ENCODE measurements around the gene SLC37A1.
A peak's percentile ranks its signal among the peaks of the same experiment; 100 is the strongest.

The SLC37A1 gene

DNA sequence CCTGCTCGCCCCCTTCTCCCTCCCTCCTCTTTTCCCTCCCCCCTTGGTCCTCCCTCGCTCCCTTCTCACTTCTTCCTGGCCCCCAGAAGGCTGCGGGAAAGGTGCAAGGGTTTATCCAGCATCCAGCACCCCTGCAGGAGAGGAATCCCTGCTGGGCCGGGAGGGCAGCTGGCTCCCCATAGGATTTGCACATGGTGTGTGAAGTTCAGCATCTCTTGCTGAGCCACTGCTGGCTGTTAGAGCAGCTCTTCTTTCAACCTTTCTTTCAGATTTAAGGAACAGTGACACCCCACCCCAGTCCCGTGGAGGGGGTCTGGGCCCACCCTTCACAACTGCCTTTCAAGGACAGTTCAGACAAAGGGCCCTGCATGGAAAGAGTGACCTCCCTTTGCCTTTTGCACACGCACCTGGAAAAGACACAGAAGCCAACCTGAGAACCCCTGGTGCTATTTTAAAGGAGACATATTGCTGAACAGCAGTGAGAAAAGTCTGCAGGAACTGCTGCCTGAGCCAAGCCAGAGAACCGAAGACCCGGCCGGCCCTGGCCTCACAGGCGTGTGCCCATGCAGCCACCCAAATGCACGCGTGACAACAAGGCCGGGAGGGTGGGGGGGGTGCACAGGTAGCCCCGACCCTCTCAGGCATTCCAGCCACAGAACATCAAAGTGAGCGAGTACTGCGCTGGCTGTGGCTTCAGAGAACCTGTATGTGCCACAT lies 66.6 kb downstream of the SLC37A1 start:
- DNase-seq, result peak; percentile 21

DNA sequence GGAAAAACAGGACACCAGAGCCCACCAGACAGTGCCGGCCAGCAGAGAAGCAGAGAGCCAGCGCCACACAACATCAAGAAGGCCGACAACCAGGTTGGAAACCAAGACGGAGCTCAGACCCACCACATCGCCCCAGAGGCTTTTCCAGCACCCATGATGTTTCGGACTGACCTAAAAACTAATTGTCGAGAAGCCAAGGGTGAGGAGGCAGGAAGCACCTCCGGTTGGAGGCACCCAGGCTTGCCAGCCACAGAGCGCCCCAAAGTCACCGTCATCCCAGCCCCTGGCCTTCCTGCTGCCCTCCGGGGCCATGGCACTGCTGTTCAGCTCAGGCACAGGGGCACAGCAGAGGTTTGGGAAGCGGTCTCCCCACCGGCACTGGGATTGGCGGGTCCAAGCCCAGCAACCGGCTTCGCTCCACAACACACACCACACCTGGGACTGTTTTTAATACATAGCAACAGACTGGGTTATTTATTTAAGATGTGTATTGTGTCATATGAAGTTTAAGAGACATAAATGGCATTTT lies 67.2 kb downstream of the SLC37A1 start:
- H3K36me3 Mint-ChIP-seq (ENCODE audit: low read depth), result peaks cover 27% of the 10 kb centered on the region
- H3K27ac Mint-ChIP-seq, result peak overlapping the region; percentile 28
- H3K4me3 Mint-ChIP-seq, result no peak overlapping the region
- peaks cover 10% of the 10 kb centered on the region for H3K9me3 Mint-ChIP-seq
- DNase-seq, result peak; percentile 22
- no peaks in the 10 kb centered on the region for H3K4me1 Mint-ChIP-seq (ENCODE audit: low read depth)
- no peaks in the 10 kb centered on the region for H3K27me3 Mint-ChIP-seq

More for the DNA sequence above, 66.6 kb downstream of the SLC37A1 start:
- H3K9me3 Mint-ChIP-seq, result peaks cover 10% of the 10 kb centered on the region
- H3K36me3 Mint-ChIP-seq (ENCODE audit: low read depth), result peaks cover 33% of the 10 kb centered on the region
- H3K27ac Mint-ChIP-seq, result no peak overlapping the region
- no peaks in the 10 kb centered on the region for H3K4me1 Mint-ChIP-seq (ENCODE audit: low read depth)
- H3K27me3 Mint-ChIP-seq, result no peaks in the 10 kb centered on the region
- H3K4me3 Mint-ChIP-seq, result no peak overlapping the region

DNA sequence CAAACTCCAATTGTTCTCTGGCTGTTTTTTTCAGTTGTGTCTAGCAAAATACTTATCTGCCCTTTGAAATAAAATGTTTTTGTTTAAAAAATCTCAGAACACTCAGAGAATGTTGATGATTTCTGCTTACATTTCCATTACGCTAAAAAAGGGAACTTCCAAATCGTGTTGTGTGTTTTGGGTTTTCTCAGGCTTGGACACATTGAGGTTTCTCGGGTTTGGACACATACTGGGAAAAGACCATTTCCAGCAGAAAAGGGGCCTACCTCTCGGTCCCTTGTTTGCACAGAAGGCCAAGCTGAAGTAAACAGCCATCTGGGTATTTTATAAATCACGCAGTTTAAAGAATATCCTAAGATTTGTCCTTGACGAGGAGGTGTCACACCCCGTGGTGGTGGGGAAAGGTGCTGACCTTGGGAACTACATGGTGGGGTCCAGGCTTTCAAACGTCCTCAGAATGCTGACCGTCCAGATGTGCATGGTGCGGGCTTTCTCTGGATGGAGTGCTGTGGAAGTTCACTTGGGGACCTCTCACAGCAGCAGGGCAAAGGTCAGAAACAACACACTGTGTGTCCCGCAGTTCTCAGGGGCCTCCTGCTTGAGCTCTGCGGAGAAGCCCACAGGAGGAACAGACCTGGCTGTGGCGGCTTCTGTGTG lies 67.8 kb downstream of the SLC37A1 start:
- Mint-ChIP-seq H3K27ac (no peak overlapping the region), H3K27me3 (no peaks in the 10 kb centered on the region), H3K9me3 (peaks cover 5% of the 10 kb centered on the region), H3K4me3 (no peak overlapping the region), H3K4me1 (ENCODE audit: low read depth) (no peaks in the 10 kb centered on the region), H3K36me3 (ENCODE audit: low read depth) (peaks cover 21% of the 10 kb centered on the region)
- no peak for DNase-seq

DNA sequence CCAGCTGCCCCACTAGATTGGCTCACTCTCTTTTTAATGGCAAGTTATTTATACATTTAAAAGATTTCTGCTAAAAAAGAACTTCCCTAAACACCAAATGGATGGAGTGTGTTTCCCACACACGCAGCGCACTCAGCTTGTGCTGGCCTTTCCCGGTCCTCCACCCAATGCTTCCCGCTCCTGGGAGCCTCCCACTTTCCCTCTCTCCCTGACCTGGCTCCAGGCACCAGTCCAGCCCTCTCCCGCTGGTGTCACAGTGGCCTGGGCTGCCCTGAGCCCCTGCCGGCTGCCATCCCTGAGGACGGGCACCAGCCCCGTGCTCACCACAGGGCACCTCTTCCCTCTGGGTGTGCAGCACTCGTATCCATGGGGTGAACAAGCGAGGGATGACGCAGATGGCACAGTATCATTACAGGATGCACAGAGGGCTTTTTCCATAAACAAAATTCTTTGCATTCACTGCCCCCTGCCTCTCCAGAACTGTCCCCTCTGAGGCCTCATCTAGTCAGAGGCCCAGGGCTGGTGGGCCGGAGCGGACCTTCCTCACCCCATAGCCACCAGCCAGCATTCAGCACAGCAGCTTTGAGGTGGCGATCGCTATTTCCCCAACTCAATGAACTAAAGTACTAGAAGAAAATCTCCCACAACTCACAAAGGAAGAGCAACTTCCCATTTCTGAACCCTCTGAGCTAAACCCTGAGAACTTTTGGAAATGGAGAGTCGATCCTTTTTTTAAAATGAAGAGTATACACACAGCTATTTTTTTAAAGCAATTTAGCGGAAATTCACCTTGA lies 68.5 kb downstream of the SLC37A1 start:
- Mint-ChIP-seq H3K36me3 (ENCODE audit: low read depth) (peaks cover 15% of the 10 kb centered on the region), H3K4me1 (ENCODE audit: low read depth) (no peaks in the 10 kb centered on the region), H3K9me3 (no peaks in the 10 kb centered on the region), H3K27me3 (no peaks in the 10 kb centered on the region), H3K4me3 (no peak overlapping the region), H3K27ac (no peak overlapping the region)
- DNase-seq, result no peak

DNA sequence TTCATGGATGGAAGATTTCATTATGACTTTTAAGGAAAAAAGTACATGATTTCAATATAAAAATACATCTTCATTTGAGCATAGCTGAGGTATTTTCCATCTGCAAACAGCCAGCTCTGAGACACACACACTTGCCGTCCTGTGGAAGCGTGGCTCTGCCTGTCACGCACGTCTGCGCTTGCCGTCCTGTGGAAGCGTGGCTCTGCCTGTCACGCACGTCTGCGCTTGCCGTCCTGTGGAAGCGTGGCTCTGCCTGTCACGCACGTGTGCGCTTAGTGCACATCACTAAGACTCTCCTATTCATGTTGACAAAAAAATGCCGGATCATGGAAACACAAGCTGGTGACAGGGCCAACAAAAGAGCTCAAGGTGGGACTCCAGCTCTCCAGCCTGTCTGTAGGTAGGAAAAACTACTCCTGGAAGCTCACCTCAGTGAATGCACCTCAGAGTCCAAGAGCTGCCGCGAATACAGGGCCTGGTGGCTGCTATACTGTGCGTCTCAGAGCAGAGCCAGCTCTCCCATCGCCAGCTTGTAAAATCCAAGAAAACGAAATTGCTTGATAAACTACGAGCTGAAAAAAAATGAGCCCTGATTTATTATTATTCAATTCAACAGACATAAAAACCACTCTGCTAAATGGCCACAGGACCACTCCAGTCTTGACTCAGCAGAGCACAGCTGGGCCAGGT lies 69.3 kb downstream of the SLC37A1 start:
- no peak overlapping the region for H3K27ac Mint-ChIP-seq
- H3K4me1 Mint-ChIP-seq (ENCODE audit: low read depth), result no peaks in the 10 kb centered on the region
- no peaks in the 10 kb centered on the region for H3K9me3 Mint-ChIP-seq
- H3K27me3 Mint-ChIP-seq, result no peaks in the 10 kb centered on the region
- H3K4me3 Mint-ChIP-seq, result no peak overlapping the region
- H3K36me3 Mint-ChIP-seq (ENCODE audit: low read depth), result peaks cover 8% of the 10 kb centered on the region
- no peak for DNase-seq

DNA sequence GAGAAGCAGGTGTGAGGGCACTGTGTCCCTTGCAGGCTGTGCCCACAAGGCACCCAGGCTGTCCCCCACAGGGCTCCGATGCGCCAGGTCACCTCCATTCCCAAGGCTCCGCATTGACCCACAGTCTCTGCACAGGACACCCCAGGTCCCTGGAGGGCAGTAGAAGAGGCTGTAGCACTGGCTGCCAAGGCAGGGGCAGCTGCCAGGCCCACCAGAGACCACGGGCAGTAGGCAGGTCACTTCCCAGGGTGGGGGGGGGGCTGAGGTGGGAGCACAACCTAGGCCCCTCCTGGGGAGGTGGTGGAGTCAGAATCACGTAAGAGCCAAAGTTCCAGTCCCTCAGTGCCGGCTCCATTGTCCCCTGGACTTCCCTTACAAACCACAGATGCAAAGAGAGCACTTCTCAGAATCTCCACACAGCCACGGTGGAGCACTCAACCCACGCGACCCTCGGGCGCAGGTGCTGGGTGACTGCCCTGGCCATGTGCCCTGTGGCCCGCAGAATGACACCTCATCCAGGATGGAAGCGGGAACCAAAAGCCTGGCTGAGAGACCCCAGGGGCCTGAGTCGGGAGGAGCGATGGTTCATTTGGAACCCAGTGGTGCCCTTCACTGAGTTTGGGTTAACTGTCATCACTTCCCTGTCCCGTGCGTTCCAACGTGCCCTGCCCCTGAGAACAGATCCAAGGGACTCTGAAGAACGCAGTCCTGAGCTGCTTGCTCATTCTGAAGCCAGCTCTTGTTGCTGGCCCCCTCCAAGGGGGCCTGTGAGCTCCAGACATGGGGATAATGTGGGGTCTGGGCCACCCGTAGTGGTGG lies 70.0 kb downstream of the SLC37A1 start:
- peak; percentile 11 for DNase-seq
- Mint-ChIP-seq H3K9me3 (no peaks in the 10 kb centered on the region), H3K4me3 (no peak overlapping the region), H3K36me3 (ENCODE audit: low read depth) (peaks cover 2% of the 10 kb centered on the region), H3K27ac (no peak overlapping the region), H3K27me3 (no peaks in the 10 kb centered on the region), H3K4me1 (ENCODE audit: low read depth) (no peaks in the 10 kb centered on the region)

DNA sequence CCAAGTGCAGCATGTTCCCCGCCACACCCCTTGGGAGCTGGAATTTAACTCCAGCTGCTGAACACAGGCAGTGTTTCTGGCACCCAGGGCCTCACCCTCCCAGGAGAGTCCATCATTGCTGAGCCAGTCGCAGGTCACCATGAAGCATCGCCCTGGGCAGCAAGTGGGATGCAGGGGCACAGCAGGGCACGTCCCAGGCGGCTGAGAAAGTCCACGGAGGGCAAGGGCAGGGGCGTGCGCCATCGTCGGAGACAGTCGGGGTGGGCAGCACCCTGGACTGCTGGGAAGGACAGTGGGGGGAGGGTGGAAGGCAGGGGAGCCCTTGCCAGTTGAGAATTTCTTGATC lies 70.6 kb downstream of the SLC37A1 start:
- Mint-ChIP-seq H3K36me3 (ENCODE audit: low read depth) (peaks cover 2% of the 10 kb centered on the region), H3K4me3 (no peak overlapping the region), H3K9me3 (no peaks in the 10 kb centered on the region)

DNA sequence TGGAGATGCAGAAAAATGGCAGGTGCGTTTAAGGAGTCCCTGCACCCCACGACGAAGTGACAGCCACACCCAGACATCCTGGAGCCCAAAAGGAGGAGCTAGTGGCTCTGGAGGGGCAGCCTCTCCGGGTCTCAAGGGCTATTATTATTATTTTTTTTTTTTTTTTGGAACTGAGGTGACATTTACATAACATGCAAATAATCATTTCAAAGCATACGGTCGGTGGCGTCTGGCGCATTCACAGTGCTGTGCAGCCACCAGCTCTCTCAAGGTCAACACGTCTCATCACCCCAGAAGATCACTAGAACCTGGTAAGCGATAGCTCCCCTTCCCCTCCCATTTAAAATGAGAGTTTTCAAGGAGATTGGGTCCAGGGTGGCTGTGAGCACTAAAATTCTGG lies 72.2 kb downstream of the SLC37A1 start:
- H3K9me3 Mint-ChIP-seq, result no peaks in the 10 kb centered on the region
- peaks cover 6% of the 10 kb centered on the region for H3K4me1 Mint-ChIP-seq (ENCODE audit: low read depth)
- H3K4me3 Mint-ChIP-seq, result no peak overlapping the region
- no peak overlapping the region for H3K27ac Mint-ChIP-seq
- H3K27me3 Mint-ChIP-seq, result no peaks in the 10 kb centered on the region
- no peaks in the 10 kb centered on the region for H3K36me3 Mint-ChIP-seq (ENCODE audit: low read depth)
- DNase-seq, result no peak

More for the DNA sequence above, 70.6 kb downstream of the SLC37A1 start:
- no peak for DNase-seq
- Mint-ChIP-seq H3K27ac (no peak overlapping the region), H3K27me3 (no peaks in the 10 kb centered on the region), H3K4me1 (ENCODE audit: low read depth) (no peaks in the 10 kb centered on the region)

DNA sequence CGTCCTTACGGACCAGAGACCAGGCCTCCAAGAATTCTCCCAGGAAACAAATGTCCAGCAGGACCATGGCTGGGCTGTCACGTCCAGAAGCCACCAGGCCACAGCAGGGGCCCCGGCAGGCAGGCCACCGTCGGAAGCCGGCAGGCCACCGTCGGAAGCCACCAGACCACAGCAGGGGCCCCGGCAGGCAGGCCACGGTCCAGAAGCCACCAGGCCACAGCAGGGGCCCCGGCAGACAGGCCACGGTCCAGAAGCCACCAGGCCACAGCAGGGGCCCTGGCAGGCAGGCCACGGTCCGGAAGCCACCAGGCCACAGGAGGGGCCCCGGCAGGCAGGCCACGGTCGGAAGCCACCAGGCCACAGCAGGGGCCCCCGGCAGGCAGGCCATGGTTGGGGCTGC lies 72.8 kb downstream of the SLC37A1 start:
- H3K9me3 Mint-ChIP-seq, result no peaks in the 10 kb centered on the region
- H3K27me3 Mint-ChIP-seq, result no peaks in the 10 kb centered on the region
- no peak for DNase-seq
- H3K4me3 Mint-ChIP-seq, result no peak overlapping the region
- no peak overlapping the region for H3K27ac Mint-ChIP-seq
- no peaks in the 10 kb centered on the region for H3K36me3 Mint-ChIP-seq (ENCODE audit: low read depth)
- peaks cover 11% of the 10 kb centered on the region for H3K4me1 Mint-ChIP-seq (ENCODE audit: low read depth)

DNA sequence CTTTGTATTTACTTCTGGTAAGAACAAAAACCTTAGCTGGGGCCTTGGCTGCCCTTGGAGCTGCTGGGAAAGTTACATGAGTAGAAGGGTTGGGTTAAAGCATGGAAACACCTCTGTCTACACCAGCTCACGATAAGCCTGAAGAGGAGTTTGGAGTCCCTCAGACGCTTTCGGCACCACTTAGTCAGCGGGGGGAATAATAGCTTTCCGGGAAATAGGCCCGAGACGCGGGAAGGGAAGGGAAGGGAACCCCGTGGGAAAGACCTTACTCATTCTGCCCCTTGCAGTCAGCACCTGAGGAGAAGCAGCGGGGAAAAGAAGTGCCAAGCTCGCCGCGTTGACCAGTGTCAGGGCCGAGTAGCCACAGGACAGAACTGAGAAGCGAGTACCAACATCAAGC lies 73.4 kb downstream of the SLC37A1 start:
- DNase-seq, result no peak
- Mint-ChIP-seq H3K4me3 (no peak overlapping the region), H3K4me1 (ENCODE audit: low read depth) (peaks cover 12% of the 10 kb centered on the region), H3K27ac (no peak overlapping the region), H3K36me3 (ENCODE audit: low read depth) (no peaks in the 10 kb centered on the region), H3K27me3 (no peaks in the 10 kb centered on the region), H3K9me3 (no peaks in the 10 kb centered on the region)

DNA sequence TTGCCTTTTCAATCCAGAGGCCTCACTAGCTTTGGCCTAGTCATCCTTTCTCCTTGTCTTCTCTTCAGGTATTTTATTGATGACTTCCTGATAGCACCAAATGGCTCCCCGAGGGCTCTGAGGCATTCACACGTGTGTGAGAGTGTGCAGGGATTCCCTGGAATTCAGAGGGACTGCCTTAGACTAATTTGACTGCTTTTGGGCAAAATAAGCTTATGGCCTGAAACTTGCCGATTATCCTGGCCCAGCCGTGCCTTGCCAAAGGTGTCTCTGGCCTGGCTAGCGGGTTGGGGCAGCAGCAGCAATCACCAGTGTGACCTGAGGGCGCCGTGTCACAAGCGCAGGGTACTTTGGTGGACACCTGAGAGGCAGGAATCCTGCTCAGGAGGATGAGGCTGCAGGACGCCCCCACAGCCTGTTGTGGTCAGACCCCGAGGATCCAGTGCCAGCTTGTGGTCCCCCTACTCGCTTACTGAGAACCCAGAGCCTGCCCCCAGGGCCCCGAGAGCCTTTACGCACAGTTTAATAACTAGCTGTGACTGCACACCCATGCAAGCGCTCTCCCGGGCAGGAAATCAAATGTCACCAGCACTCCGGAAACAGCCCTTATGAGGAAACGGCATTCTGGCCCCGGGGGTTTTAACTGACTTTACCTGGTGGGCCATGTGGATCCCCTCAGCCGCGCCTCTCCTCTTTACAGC lies 76.9 kb downstream of the SLC37A1 start:
- peaks cover 12% of the 10 kb centered on the region for H3K4me1 Mint-ChIP-seq (ENCODE audit: low read depth)
- H3K27ac Mint-ChIP-seq, result no peak overlapping the region
- H3K36me3 Mint-ChIP-seq (ENCODE audit: low read depth), result no peaks in the 10 kb centered on the region
- no peaks in the 10 kb centered on the region for H3K9me3 Mint-ChIP-seq
- H3K27me3 Mint-ChIP-seq, result peaks cover 2% of the 10 kb centered on the region
- DNase-seq, result peak; percentile 44
- H3K4me3 Mint-ChIP-seq, result no peak overlapping the region

DNA sequence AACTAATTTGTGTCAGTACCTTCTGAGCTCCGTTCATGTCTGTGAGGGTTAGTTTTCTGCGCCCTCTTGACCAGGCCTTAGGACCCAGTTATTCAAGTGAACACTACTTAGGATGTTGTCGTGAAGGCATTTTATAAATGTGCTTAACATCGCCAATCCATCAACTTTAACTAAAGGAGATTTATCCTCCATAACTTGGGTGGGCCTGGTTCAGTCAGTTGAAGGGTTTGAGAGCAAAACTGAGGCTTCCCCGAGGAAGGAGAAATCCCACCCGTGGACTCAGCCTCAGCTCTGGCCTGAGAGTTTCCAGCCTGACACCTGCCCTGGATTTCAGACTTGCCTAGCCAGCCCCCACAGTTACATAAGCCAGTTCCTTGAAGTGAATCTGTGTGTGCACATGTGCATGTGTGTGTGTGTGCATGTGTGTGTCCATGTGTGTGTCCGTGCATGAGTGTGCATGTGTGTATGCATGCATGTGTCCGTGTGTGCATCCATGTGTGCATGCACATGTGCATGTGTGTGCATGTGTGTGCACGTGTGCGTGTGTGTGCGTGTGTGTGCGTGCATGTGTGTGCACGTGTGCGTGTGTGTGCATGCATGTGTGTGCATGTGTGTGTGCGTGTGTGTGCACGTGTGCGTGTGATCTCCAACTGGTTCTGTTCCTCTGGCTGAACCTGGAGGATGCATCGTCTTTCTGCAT lies 77.7 kb downstream of the SLC37A1 start:
- Mint-ChIP-seq H3K27ac (no peak overlapping the region), H3K27me3 (peaks cover 2% of the 10 kb centered on the region), H3K4me1 (ENCODE audit: low read depth) (peaks cover 12% of the 10 kb centered on the region), H3K9me3 (no peaks in the 10 kb centered on the region), H3K4me3 (no peak overlapping the region), H3K36me3 (ENCODE audit: low read depth) (no peaks in the 10 kb centered on the region)
- no peak for DNase-seq
